CD14-positive monocyte (primary cell): ENCODE measurements around the gene STRN3. TPM values are rescaled to one million over a fixed set of nuclear protein-coding genes. Genes with fewer than 3 reads are reported as not detected.

Experiments used
- DNase-seq, 3 donors: peaks; one replicate each; pipeline ENCODE4 v3.0.0-alpha.2; 2011 to 2022
- H2AFZ ChIP-seq: 2 replicates; pipeline ENCODE4 v1.6.0; 2012; ENCODE audit warnings: mild to moderate bottlenecking, low read depth, low read length, inconsistent platforms; ENCODE audit not compliant: insufficient read depth, poor library complexity, severe bottlenecking
- H3K27ac ChIP-seq, 2 donors: 1 replicate in 1 of 2; 2 replicates in 1 of 2; pipeline ENCODE4 v1.5.1; 2012 to 2013; ENCODE audit warnings: low read length in 2 of 2, control low read depth in 1 of 2, inconsistent platforms in 1 of 2, low read depth in 1 of 2, mild to moderate bottlenecking in 1 of 2
- H3K27me3 ChIP-seq, 2 donors: one replicate each; pipeline versions ENCODE4 v1.6.0 to v1.6.1; 2011 to 2013; ENCODE audit warnings: low read length in 2 of 2; ENCODE audit not compliant: control insufficient read depth in 2 of 2, insufficient read depth in 2 of 2
- H3K36me3 ChIP-seq, 2 donors: replicated peaks in 1 of 2; 1 replicate in 1 of 2; 2 replicates in 1 of 2; pipeline versions ENCODE4 v1.5.1 to v1.6.1; 2012 to 2013; ENCODE audit warnings: low read length in 2 of 2, control low read depth in 1 of 2, inconsistent platforms in 1 of 2, mild to moderate bottlenecking in 1 of 2; ENCODE audit not compliant: insufficient read depth in 2 of 2, control insufficient read depth in 1 of 2
- H3K4me1 ChIP-seq, 2 donors: 1 replicate in 1 of 2; 2 replicates in 1 of 2; pipeline versions ENCODE4 v1.5.1 to v1.6.1; 2012 to 2013; ENCODE audit warnings: low read length in 2 of 2, control low read depth in 1 of 2, inconsistent platforms in 1 of 2, mild to moderate bottlenecking in 1 of 2, moderate library complexity in 1 of 2; ENCODE audit not compliant: insufficient read depth in 2 of 2, control insufficient read depth in 1 of 2
- H3K4me2 ChIP-seq: replicated peaks from 2 replicates; pipeline ENCODE3; 2012; ENCODE audit warnings: low read length, moderate library complexity, mild to moderate bottlenecking; ENCODE audit not compliant: poor library complexity, severe bottlenecking; ENCODE audit errors: extremely low read depth
- H3K4me3 ChIP-seq, 3 experiments: fragments of 200-600 bp in 1 of 3; sonication (generic) in 1 of 3; replicated peaks in 1 of 3; 1 replicate in 2 of 3; 2 replicates in 1 of 3; pipeline ENCODE4 v1.5.1; 2011 to 2013; ENCODE audit warnings: low read length in 3 of 3, mild to moderate bottlenecking in 3 of 3, control low read depth in 2 of 3, low read depth in 2 of 3, inconsistent platforms in 1 of 3, moderate library complexity in 1 of 3
- H3K79me2 ChIP-seq: 2 replicates; pipeline ENCODE4 v1.6.0; 2012; ENCODE audit warnings: mild to moderate bottlenecking, control low read depth, inconsistent platforms, low read length, moderate library complexity; ENCODE audit not compliant: insufficient read depth
- H3K9ac ChIP-seq: 2 replicates; pipeline ENCODE4 v1.6.0; 2017; ENCODE audit warnings: low read length, mild to moderate bottlenecking; ENCODE audit not compliant: insufficient read depth, poor library complexity, severe bottlenecking
- H3K9me3 ChIP-seq, 2 donors: replicated peaks in 1 of 2; 1 replicate in 1 of 2; 2 replicates in 1 of 2; pipeline versions ENCODE4 v1.5.1 to v1.6.1; 2012 to 2013; ENCODE audit warnings: low read length in 2 of 2, control low read depth in 1 of 2; ENCODE audit not compliant: control insufficient read depth in 1 of 2, insufficient read depth in 1 of 2
- H4K20me1 ChIP-seq: 2 replicates; pipeline ENCODE4 v1.6.0; 2012; ENCODE audit warnings: mild to moderate bottlenecking, low read length, control low read depth, moderate library complexity; ENCODE audit not compliant: insufficient read depth
- H3K27ac Mint-ChIP-seq, 7 donors: one replicate each; pipeline ENCODE4 v1.8.0; 2020; ENCODE audit warnings: mild to moderate bottlenecking in 7 of 7, mixed read lengths in 7 of 7, moderate library complexity in 6 of 7, inconsistent platforms in 2 of 7
- H3K27me3 Mint-ChIP-seq, 3 donors: one replicate each; pipeline ENCODE4 v1.8.0; 2021 to 2022; ENCODE audit warnings: low read depth in 3 of 3, mild to moderate bottlenecking in 3 of 3, mixed read lengths in 3 of 3, moderate library complexity in 3 of 3, inconsistent platforms in 1 of 3
- H3K36me3 Mint-ChIP-seq, 2 donors: one replicate each; pipeline ENCODE4 v1.8.0; 2020; ENCODE audit warnings: mixed read lengths in 2 of 2, inconsistent platforms in 1 of 2, mild to moderate bottlenecking in 1 of 2
- H3K4me1 Mint-ChIP-seq: one replicate; pipeline ENCODE4 v1.8.0; 2020; ENCODE audit warnings: mild to moderate bottlenecking, mixed read lengths
- H3K4me3 Mint-ChIP-seq, 2 donors: one replicate each; pipeline ENCODE4 v1.8.0; 2020; ENCODE audit warnings: mild to moderate bottlenecking in 2 of 2, mixed read lengths in 2 of 2, moderate library complexity in 1 of 2
- H3K9me3 Mint-ChIP-seq, 7 donors: one replicate each; pipeline ENCODE4 v1.8.0; 2020 to 2022; ENCODE audit warnings: mixed read lengths in 7 of 7, mild to moderate bottlenecking in 6 of 7, moderate library complexity in 6 of 7, inconsistent platforms in 2 of 7
- WGBS: methylation state at CpG from one replicate; pipeline ENCODE4 v1.1.5; 2013; ENCODE audit warnings: missing lambda C conversion rate; ENCODE audit not compliant: insufficient coverage; 5-methylcytosine and 5-hydroxymethylcytosine counted together
- intact Hi-C, 2 donors: fragments of 100-400 bp; cut with micrococcal nuclease; formaldehyde crosslinking; loops; one replicate each; pipeline versions ENCODE4 v1.15.0 to v1.15.1; 2023
- polyA plus RNA-seq, 3 donors: library from polyadenylated mRNA; depleted of rRNA in 1 of 3; unstranded in 2 of 3; stranded (reverse) in 1 of 3; fragments of 300-500 nt in 2 of 3; fragments of >200 nt in 1 of 3; fragmentation: Illumina TruSeq in 2 of 3; gene quantifications; 1 replicate in 2 of 3; 2 replicates in 1 of 3; pipeline ENCODE4 v1.2.3, GENCODE V29; 2012 to 2021
- TF ChIP-seq, protein P1 (sequence below): fragments of 200-600 bp; IDR thresholded peaks from one replicate; pipeline ENCODE4 v1.8.0; 2022; ENCODE audit warnings: antibody characterized with exemption, mild to moderate bottlenecking

Gene STRN3
- polyA plus RNA-seq, 3 donors, result 1.0 to 12.0 (median 3.8) TPM

DNA sequence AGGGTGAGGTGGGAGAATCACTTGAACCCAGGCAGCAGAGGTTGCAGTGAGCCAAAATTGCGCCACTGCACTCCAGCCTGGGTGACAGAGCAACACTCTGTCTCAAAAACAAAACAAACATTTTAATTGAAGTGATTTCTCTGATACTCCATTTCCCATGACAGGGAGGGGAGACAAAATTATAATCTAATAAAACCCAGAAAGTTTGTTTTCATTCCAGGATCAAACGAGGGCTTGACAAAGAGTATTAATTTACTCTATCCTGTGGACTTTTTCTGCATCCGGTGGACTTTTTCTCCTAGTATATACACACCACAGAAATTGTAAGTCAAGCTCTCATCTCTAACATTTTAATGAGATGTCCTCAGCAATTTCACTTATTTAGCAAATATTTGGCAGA is 15.2 kb downstream of the STRN3 start:
- H3K9me3 ChIP-seq, result no peaks in the 10 kb centered on the region
- no peak overlapping the region for H3K4me2 ChIP-seq
- no peak overlapping the region for H3K27ac ChIP-seq
- H4K20me1 ChIP-seq, result peaks cover 49% of the 10 kb centered on the region
- peaks cover 0 to 37% of the 10 kb centered on the region in 2 donors for H3K36me3 ChIP-seq
- H3K27me3 Mint-ChIP-seq, result no peaks in the 10 kb centered on the region
- H3K9me3 Mint-ChIP-seq, result no peaks in the 10 kb centered on the region
- no peak overlapping the region for H3K4me3 ChIP-seq
- H3K27ac Mint-ChIP-seq, result peak overlapping the region in 4 of 7 donors; percentile 18 to 63 (median 36)
- no peak overlapping the region for H3K9ac ChIP-seq
- peaks cover 71% of the 10 kb centered on the region for H3K79me2 ChIP-seq
- H3K27me3 ChIP-seq, result no peaks in the 10 kb centered on the region
- 100% methylated on average over 1 of the region's 3 CpGs for WGBS
- H2AFZ ChIP-seq, result no peak overlapping the region
- no peaks in the 10 kb centered on the region for H3K4me1 ChIP-seq
- TF ChIP-seq, protein P1, sequence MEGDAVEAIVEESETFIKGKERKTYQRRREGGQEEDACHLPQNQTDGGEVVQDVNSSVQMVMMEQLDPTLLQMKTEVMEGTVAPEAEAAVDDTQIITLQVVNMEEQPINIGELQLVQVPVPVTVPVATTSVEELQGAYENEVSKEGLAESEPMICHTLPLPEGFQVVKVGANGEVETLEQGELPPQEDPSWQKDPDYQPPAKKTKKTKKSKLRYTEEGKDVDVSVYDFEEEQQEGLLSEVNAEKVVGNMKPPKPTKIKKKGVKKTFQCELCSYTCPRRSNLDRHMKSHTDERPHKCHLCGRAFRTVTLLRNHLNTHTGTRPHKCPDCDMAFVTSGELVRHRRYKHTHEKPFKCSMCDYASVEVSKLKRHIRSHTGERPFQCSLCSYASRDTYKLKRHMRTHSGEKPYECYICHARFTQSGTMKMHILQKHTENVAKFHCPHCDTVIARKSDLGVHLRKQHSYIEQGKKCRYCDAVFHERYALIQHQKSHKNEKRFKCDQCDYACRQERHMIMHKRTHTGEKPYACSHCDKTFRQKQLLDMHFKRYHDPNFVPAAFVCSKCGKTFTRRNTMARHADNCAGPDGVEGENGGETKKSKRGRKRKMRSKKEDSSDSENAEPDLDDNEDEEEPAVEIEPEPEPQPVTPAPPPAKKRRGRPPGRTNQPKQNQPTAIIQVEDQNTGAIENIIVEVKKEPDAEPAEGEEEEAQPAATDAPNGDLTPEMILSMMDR, result no peak
- intact Hi-C loops, result no loop called here
- no peak overlapping the region for H3K4me3 Mint-ChIP-seq
- peaks cover 20 to 29% of the 10 kb centered on the region in 2 donors for H3K36me3 Mint-ChIP-seq
- H3K4me1 Mint-ChIP-seq, result no peaks in the 10 kb centered on the region
- DNase-seq, result no peak

GRCh38 chr14:31009836-31010574 is 16.2 kb downstream of the STRN3 start:
- Mint-ChIP-seq H3K27ac (peak overlapping the region in 3 of 7 donors; percentile 30 to 74 (median 63)), H3K27me3 (no peaks in the 10 kb centered on the region), H3K4me3 (no peak overlapping the region), H3K9me3 (no peaks in the 10 kb centered on the region), H3K4me1 (no peaks in the 10 kb centered on the region), H3K36me3 (peaks cover 24 to 37% of the 10 kb centered on the region in 2 donors)
- DNase-seq, result no peak
- intact Hi-C loops, result no loop called here
- Histone ChIP-seq H2AFZ (no peak overlapping the region), H3K4me1 (no peaks in the 10 kb centered on the region), H3K36me3 (peaks cover 7 to 46% of the 10 kb centered on the region in 2 donors), H3K79me2 (peaks cover 71% of the 10 kb centered on the region), H4K20me1 (peaks cover 40% of the 10 kb centered on the region), H3K4me3 (no peak overlapping the region), H3K27me3 (no peaks in the 10 kb centered on the region), H3K9ac (no peak overlapping the region), H3K27ac (no peak overlapping the region), H3K4me2 (no peak overlapping the region), H3K9me3 (no peaks in the 10 kb centered on the region)
- TF ChIP-seq, protein P1, result no peak
- WGBS, result no CpG with 5 or more reads among the region's 3 CpGs
